HG03342 (cell line): ENCODE measurements around the gene L1TD1.
"Not testable (repeated sequence)": the region's sequence is repeated elsewhere in the genome, so short reads cannot be mapped to it uniquely, and the experiment has no call there.

Experiments
- ATAC-seq: cut with Tn5 transposase; IDR thresholded peaks from one replicate; pipeline ENCODE4 v1.9.1; 2021; ENCODE audit warnings: mild to moderate bottlenecking, moderate library complexity; ENCODE audit not compliant: unreplicated experiment

Gene L1TD1

GRCh38 chr1:62198069-62198780, 3.6 kb downstream of the L1TD1 start:
- ATAC-seq = no peak

DNA sequence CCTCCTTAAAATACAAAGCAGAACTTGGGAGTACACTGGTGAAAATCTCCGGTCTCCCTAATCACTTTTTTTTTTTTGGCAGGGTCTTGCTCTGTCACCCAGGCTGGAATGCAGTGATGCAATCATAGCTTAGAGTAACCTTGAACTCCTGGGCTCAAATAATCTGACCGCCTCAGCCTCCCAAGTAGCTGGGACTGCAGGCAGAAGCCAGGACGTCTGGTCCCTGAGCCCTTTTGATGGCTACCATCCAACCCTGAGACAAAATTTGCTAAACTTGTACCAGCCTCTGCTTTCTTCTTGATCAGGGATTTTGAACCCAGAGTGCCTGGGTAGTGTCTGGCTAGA, 4.1 kb downstream of the L1TD1 start:
- no peak for ATAC-seq

GRCh38 chr1:62207187-62207586, 12.5 kb downstream of the L1TD1 start:
- ATAC-seq = no peak

GRCh38 chr1:62208087-62208486, 13.4 kb downstream of the L1TD1 start:
- ATAC-seq = no peak

- no peak for ATAC-seq
Measured at GRCh38 chr1:62208970-62209369, 14.3 kb downstream of the L1TD1 start.

- ATAC-seq = no peak
Measured at GRCh38 chr1:62209931-62210595, 15.4 kb downstream of the L1TD1 start.

GRCh38 chr1:62210960-62211359, 16.3 kb downstream of the L1TD1 start:
- ATAC-seq = no peak

DNA sequence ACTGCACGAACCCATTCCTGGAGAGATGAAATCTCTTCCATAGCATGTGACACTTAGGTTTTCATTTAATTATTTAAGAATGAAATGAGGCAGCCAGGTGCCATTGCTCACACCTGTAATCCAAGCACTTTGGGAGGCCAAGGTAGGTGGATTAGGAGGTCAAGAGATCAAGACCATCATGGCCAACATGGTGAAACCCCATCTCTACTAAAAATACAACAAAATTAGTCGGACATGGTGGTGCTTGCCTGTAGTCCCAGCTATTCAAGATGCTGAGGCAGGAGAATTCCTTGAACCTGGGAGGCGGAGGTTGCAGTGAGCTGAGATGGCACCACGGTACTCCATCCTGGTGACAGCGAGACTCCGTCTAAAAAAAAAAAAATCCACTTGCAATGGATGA, 17.8 kb downstream of the L1TD1 start:
- ATAC-seq = no peak

GRCh38 chr1:62213075-62213914, 18.6 kb downstream of the L1TD1 start:
- ATAC-seq = no peak

GRCh38 chr1:62218604-62219003, 24.0 kb downstream of the L1TD1 start:
- ATAC-seq = no peak

GRCh38 chr1:62220456-62220855, 25.8 kb downstream of the L1TD1 start:
- ATAC-seq = not testable (repeated sequence)

- ATAC-seq = no peak
Measured at GRCh38 chr1:62221171-62221570, 26.5 kb downstream of the L1TD1 start.

DNA sequence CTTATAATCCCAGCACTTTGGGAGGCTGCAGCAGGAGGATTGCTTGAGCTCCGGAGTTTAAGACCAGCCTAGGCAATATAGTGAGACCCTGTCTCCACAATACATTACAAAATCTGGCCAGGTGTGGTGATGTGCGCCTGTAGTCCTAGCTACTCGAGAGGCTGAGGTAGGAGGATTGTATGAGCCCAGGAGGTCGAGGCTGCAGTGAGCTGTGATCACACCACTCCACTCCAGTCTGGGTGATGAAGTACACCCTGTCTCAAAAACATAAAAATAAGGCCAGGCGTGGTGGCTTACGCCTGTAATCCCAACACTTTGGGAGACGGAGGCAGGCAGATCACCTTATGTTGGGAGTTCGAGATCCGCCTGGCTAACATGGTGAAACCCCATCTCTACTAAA, 27.7 kb downstream of the L1TD1 start:
- ATAC-seq = no peak

DNA sequence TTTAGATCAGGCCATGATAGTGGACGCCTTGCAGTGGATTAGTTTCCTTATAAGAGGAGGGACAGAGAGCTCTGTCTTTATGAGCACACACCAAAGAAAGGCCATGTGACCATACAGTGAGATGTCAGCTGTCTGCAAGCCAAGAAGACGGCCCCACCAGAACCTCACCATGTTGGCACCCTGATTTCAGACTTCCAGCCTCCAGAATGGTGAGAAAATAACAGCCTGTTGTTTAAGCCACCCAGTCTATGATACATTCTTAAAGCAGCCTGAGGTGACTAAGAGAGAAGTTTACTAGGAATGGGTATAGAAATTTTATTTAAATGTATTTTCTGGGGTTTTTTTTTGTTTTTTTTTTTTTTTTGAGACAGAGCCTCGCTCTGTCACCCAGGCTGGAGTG, 29.5 kb downstream of the L1TD1 start:
- no peak for ATAC-seq

DNA sequence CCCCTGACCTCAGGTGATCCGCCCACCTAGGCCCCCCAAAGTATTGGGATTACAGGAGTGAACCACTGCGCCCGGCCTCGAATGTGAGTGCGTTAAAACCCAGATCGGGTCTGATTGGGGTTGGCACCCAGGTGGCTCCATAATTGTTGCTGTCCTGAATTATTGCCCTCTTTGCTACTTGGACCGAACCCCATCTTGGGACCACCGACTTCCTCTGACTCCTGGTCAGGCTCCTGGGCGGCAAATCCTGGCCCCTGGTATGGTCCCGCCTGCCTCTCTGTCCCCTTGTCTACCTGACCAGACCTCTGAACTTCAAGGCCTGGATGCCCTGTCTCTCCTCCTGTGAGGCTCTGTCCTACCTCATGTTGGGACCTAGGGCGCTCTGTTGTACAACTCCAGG, 32.8 kb downstream of the L1TD1 start:
- no peak for ATAC-seq

DNA sequence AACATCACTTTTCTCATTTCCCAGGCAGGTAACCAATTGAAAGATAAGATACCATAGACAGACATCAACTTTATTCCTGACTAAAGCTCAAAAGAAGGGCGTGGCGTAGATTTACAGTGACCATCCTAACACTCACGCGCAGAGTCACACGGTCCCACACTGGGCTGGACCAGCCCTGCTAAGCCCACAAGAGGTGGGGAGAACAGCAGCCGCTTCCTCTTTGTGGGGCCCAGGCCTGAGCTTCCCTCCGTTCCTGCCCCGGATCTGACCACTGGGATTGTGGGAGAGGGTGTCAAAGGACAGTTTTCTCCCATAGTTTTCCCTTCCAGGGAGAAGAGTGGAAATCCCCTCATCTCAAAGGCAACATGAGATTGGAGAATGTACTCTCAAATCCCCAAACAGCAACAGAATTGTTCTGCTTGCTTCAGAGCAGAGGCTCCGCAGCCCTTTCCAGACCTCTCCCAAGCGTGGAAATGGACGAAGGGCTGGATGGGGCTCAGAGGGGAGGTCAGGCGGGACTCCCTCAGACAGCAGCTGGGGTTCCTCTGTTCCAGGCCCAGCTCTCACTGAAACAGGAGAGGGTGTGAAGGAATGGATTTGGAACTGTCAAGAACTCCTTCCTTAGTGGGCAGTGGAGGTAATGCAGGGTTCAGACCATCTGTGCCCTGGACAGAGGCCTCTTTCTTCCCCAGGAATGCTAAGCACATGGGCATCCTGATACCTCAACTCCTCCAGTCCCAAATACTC, 33.7 kb downstream of the L1TD1 start:
- no peak for ATAC-seq

- ATAC-seq = no peak
Measured at GRCh38 chr1:62228883-62229187, 34.2 kb downstream of the L1TD1 start.

GRCh38 chr1:62229468-62229867, 34.8 kb downstream of the L1TD1 start:
- ATAC-seq = no peak

GRCh38 chr1:62229932-62230331, 35.3 kb downstream of the L1TD1 start:
- no peak for ATAC-seq

GRCh38 chr1:62230718-62231117, 36.1 kb downstream of the L1TD1 start:
- no peak for ATAC-seq

GRCh38 chr1:62232871-62233278, 38.2 kb downstream of the L1TD1 start:
- no peak for ATAC-seq
